ENCODE results near the gene SUSD4. TPM values are rescaled to one million over a fixed set of nuclear protein-coding genes. Genes with fewer than 3 reads are reported as not detected.

Gene SUSD4
- total RNA-seq, 3 donors from 2014 or later (not counting 1 experiment from before 2014, with no cell fraction given), result 0.60 to 1.1 TPM; not detected in 1

DNA sequence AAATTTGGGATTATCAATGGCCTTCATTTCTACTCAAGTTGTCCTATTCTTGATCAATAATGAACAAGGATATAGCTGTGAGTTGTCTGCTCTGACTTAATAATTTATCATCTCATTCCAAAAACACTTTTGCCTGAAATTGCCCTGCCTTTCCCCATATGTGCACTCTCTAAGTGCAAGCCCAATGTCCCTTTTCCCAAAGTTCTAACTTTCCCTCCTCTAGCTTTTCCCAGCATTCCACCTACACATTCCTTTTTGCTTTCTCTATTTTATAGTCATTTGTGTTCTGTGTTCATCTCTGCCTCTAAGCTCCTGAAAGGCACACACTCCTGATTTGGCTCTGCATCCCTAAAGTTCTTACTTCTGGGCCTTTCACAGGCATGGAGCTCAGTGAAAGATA is 34.7 kb downstream of the SUSD4 start:
- TF ChIP-seq, protein P1, sequence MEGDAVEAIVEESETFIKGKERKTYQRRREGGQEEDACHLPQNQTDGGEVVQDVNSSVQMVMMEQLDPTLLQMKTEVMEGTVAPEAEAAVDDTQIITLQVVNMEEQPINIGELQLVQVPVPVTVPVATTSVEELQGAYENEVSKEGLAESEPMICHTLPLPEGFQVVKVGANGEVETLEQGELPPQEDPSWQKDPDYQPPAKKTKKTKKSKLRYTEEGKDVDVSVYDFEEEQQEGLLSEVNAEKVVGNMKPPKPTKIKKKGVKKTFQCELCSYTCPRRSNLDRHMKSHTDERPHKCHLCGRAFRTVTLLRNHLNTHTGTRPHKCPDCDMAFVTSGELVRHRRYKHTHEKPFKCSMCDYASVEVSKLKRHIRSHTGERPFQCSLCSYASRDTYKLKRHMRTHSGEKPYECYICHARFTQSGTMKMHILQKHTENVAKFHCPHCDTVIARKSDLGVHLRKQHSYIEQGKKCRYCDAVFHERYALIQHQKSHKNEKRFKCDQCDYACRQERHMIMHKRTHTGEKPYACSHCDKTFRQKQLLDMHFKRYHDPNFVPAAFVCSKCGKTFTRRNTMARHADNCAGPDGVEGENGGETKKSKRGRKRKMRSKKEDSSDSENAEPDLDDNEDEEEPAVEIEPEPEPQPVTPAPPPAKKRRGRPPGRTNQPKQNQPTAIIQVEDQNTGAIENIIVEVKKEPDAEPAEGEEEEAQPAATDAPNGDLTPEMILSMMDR (IDR thresholded peaks at IDR 0.05), result no peak
- Histone ChIP-seq H3K4me3 (ENCODE audit: low read length) (no peak overlapping the region), H3K9me3 (ENCODE audit: control insufficient read depth, insufficient read depth, low read length) (no peaks in the 10 kb centered on the region), H3K27ac (ENCODE audit: low read length) (no peak overlapping the region), H3K27me3 (ENCODE audit: control insufficient read depth, insufficient read depth, low read length) (no peaks in the 10 kb centered on the region), H3K4me1 (ENCODE audit: control insufficient read depth, insufficient read depth, low read length) (no peaks in the 10 kb centered on the region), H3K36me3 (ENCODE audit: control insufficient read depth, insufficient read depth, low read length) (no peaks in the 10 kb centered on the region)
- H3K4me1 Mint-ChIP-seq, result peaks cover 0 to 2% of the 10 kb centered on the region in 2 donors
- H3K4me3 Mint-ChIP-seq, result no peak overlapping the region
- ATAC-seq (no peak), DNase-seq (no peak)
- H3K27me3 Mint-ChIP-seq (ENCODE audit: low read depth in 2 of 2), result peaks cover 0 to 9% of the 10 kb centered on the region in 2 donors
- H3K9me3 Mint-ChIP-seq, result no peaks in the 10 kb centered on the region
- intact Hi-C loops (cut with micrococcal nuclease), result no loop called here
- H3K27ac Mint-ChIP-seq, result no peak overlapping the region
- no peaks in the 10 kb centered on the region for H3K36me3 Mint-ChIP-seq

DNA sequence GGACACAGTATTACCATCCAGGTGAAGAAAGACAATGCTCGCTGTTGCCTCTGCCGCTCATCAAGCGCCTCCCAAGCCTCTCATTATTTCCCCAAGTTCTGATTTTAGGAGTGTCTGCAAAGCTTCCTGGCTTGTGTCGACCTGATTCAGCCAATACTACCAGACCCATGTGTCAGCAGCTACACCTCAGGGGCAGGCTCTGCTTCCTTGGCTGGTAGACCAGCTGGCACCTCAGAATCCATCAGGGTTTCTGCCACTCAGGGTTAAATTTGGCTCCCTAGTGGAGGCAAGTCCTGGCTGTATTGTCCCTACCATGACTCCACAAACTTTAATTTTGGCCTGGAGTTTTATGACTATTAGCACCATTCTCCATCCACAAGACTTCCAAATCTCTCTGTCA is 35.4 kb downstream of the SUSD4 start:
- Mint-ChIP-seq H3K4me1 (peaks cover 1 to 8% of the 10 kb centered on the region in 2 donors), H3K27me3 (ENCODE audit: low read depth in 2 of 2) (peaks cover 0 to 9% of the 10 kb centered on the region in 2 donors), H3K4me3 (no peak overlapping the region), H3K9me3 (no peaks in the 10 kb centered on the region), H3K27ac (no peak overlapping the region), H3K36me3 (no peaks in the 10 kb centered on the region)
- TF ChIP-seq, protein P1 (IDR thresholded peaks at IDR 0.05), result no peak
- no peak overlapping the region for H3K27ac ChIP-seq (ENCODE audit: low read length)
- H3K4me1 ChIP-seq (ENCODE audit: control insufficient read depth, insufficient read depth, low read length), result peaks cover 2% of the 10 kb centered on the region
- 94% methylated on average over 4 of the region's 4 CpGs for WGBS (ENCODE audit: insufficient coverage)
- H3K27me3 ChIP-seq (ENCODE audit: control insufficient read depth, insufficient read depth, low read length), result no peaks in the 10 kb centered on the region
- intact Hi-C loops (cut with micrococcal nuclease), result no loop called here
- DNase-seq, result no peak
- no peaks in the 10 kb centered on the region for H3K36me3 ChIP-seq (ENCODE audit: control insufficient read depth, insufficient read depth, low read length)
- H3K9me3 ChIP-seq (ENCODE audit: control insufficient read depth, insufficient read depth, low read length), result no peaks in the 10 kb centered on the region
- H3K4me3 ChIP-seq (ENCODE audit: low read length), result no peak overlapping the region
- no peak for ATAC-seq

DNA sequence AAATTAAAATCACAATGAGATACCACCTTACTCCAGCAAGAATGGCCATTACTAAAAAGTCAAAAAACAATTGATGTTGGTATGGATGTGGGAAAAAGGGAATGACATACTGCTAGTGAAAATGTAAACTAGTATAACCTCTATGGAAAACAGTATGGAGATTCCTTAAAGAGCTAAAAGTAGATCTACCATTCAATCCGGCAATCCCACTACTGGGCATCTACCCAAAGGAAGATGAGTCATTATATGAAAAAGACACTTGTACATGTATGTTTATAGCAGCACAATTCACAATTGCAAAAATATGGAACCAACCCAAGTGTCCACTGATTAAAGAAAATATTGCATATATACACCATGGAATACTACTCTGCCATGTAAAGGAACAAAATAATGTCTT is 37.2 kb downstream of the SUSD4 start:
- no peaks in the 10 kb centered on the region for H3K27me3 ChIP-seq (ENCODE audit: control insufficient read depth, insufficient read depth, low read length)
- no CpG with 5 or more reads among the region's 1 CpG for WGBS (ENCODE audit: insufficient coverage)
- peaks cover 7 to 13% of the 10 kb centered on the region in 2 donors for H3K4me1 Mint-ChIP-seq
- no peaks in the 10 kb centered on the region for H3K36me3 ChIP-seq (ENCODE audit: control insufficient read depth, insufficient read depth, low read length)
- peaks cover 4% of the 10 kb centered on the region for H3K4me1 ChIP-seq (ENCODE audit: control insufficient read depth, insufficient read depth, low read length)
- peaks cover 7 to 9% of the 10 kb centered on the region in 2 donors for H3K27me3 Mint-ChIP-seq (ENCODE audit: low read depth in 2 of 2)
- H3K9me3 Mint-ChIP-seq, result no peaks in the 10 kb centered on the region
- no peak overlapping the region for H3K4me3 Mint-ChIP-seq
- no peaks in the 10 kb centered on the region for H3K36me3 Mint-ChIP-seq
- H3K9me3 ChIP-seq (ENCODE audit: control insufficient read depth, insufficient read depth, low read length), result no peaks in the 10 kb centered on the region
- TF ChIP-seq, protein P1 (IDR thresholded peaks at IDR 0.05), result no peak
- no peak overlapping the region for H3K4me3 ChIP-seq (ENCODE audit: low read length)
- intact Hi-C loops (cut with micrococcal nuclease), result no loop called here
- no peak for DNase-seq
- ATAC-seq, result no peak
- H3K27ac Mint-ChIP-seq, result no peak overlapping the region
- no peak overlapping the region for H3K27ac ChIP-seq (ENCODE audit: low read length)

Measured in natural killer cell (primary cell).